Hepatocyte (in vitro differentiated cells): ENCODE measurements around the gene SLC35F6.

ENCODE experiments used
- EZH2 ChIP-seq: fragments of 200-600 bp; sonication (generic); IDR thresholded peaks from 2 replicates; pipeline ENCODE4 v1.6.1; 2016; ENCODE audit warnings: antibody characterized with exemption, mild to moderate bottlenecking, borderline replicate concordance
- EZH2phosphoT487 ChIP-seq: fragments of 200-600 bp; sonication (generic); IDR thresholded peaks from one replicate; pipeline ENCODE4 v1.6.1; 2018; ENCODE audit warnings: antibody characterized with exemption, mild to moderate bottlenecking, low read depth, moderate library complexity; ENCODE audit not compliant: unreplicated experiment, severe bottlenecking
- TF ChIP-seq, protein P1 (sequence below): fragments of 200-600 bp; sonication (generic); IDR thresholded peaks from 2 replicates; pipeline ENCODE4 v1.5.1; 2016; ENCODE audit warnings: antibody characterized with exemption, mild to moderate bottlenecking; ENCODE audit not compliant: poor library complexity

DNA sequence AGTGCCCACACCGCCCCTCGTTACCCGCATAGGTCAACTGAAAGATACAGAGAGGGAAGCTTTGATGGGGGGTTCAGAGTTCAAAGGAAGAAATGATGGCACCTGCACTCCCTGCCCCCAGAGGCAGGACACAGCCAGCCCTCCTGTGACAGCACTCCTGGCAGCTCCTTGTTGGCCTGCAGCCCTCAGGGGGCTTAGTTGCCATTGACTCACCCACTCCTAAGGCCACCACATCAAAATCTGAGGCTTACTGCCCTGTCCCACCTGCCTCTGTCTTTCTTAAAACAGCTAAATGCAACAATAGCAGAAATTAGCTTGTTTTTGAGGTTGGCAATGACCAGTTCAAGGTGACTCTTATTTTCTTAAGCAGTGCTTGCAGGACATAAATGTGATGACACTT, 31.6 kb upstream of the SLC35F6 start:
- TF ChIP-seq, protein P1, sequence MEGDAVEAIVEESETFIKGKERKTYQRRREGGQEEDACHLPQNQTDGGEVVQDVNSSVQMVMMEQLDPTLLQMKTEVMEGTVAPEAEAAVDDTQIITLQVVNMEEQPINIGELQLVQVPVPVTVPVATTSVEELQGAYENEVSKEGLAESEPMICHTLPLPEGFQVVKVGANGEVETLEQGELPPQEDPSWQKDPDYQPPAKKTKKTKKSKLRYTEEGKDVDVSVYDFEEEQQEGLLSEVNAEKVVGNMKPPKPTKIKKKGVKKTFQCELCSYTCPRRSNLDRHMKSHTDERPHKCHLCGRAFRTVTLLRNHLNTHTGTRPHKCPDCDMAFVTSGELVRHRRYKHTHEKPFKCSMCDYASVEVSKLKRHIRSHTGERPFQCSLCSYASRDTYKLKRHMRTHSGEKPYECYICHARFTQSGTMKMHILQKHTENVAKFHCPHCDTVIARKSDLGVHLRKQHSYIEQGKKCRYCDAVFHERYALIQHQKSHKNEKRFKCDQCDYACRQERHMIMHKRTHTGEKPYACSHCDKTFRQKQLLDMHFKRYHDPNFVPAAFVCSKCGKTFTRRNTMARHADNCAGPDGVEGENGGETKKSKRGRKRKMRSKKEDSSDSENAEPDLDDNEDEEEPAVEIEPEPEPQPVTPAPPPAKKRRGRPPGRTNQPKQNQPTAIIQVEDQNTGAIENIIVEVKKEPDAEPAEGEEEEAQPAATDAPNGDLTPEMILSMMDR: no peak
- TF ChIP-seq EZH2: no peak
- TF ChIP-seq EZH2phosphoT487: no peak
